Activated naive CD8-positive, alpha-beta T cell treated with anti-CD3 and anti-CD28 coated beads, Interleukin-2, amount 50 U/mL, for 24 hours (primary cell): ENCODE results near the gene THRB.

ENCODE experiments used
- ATAC-seq: fragments of 150-1000 bp; cut with Tn5 transposase; one replicate; pipeline ENCODE4 v1.10.0; 2021
- DNase-seq: peaks from one replicate; pipeline ENCODE4 v3.0.0; 2021
- H3K27ac Mint-ChIP-seq: one replicate; pipeline ENCODE4 v1.8.0; 2021; ENCODE audit warnings: mild to moderate bottlenecking, mixed read lengths
- H3K27me3 Mint-ChIP-seq: one replicate; pipeline ENCODE4 v1.8.0; 2021; ENCODE audit warnings: mixed read lengths
- H3K36me3 Mint-ChIP-seq: one replicate; pipeline ENCODE4 v1.8.0; 2021; ENCODE audit warnings: low read depth, mixed read lengths
- H3K4me1 Mint-ChIP-seq: one replicate; pipeline ENCODE4 v1.8.0; 2021; ENCODE audit warnings: mixed read lengths
- H3K4me3 Mint-ChIP-seq: one replicate; pipeline ENCODE4 v1.8.0; 2021; ENCODE audit warnings: mild to moderate bottlenecking, moderate library complexity, mixed read lengths
- H3K9me3 Mint-ChIP-seq: one replicate; pipeline ENCODE4 v1.8.0; 2021; ENCODE audit warnings: mixed read lengths

Gene THRB

DNA sequence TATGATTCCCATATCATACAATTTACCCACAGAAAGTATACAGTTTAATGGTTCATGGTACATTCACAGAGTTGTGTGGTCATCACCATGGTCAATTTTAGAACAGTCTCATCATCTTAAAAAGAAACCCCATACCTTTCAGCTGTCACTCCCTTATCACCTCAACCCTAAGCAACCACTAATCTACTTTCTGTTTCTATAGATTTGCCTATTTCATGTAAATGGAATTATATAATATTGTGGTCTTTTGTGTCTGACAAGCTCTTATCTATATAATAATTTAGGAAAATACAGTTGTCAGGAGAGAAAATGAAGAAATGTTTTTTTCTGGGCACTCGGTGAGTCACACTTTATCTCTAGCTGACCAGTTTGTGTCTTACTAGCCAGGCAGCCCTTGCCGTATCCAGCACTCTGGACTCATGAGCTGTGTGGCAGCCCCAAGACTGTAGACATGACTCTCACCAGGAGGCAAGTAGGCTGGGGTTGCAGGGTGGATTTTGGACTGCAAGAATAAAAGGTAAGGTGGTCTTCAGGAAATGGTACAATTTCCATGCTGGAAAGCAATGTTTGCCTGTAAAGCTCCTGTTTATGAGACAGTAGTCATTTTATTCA, 234.6 kb downstream of the THRB start:
- Mint-ChIP-seq H3K27ac (no peak overlapping the region), H3K36me3 (no peaks in the 10 kb centered on the region), H3K4me3 (no peak overlapping the region), H3K27me3 (peaks cover 4% of the 10 kb centered on the region), H3K4me1 (no peaks in the 10 kb centered on the region), H3K9me3 (no peaks in the 10 kb centered on the region)
- DNase-seq: no peak
- no peak for ATAC-seq

GRCh38 chr3:24258727-24259600, 235.7 kb downstream of the THRB start:
- Mint-ChIP-seq H3K27me3 (no peaks in the 10 kb centered on the region), H3K4me3 (no peak overlapping the region), H3K4me1 (no peaks in the 10 kb centered on the region), H3K9me3 (no peaks in the 10 kb centered on the region), H3K36me3 (no peaks in the 10 kb centered on the region), H3K27ac (no peak overlapping the region)
- DNase-seq (no peak), ATAC-seq (no peak)

GRCh38 chr3:24258260-24258659, 236.4 kb downstream of the THRB start:
- DNase-seq (no peak), ATAC-seq (no peak)
- Mint-ChIP-seq H3K27me3 (no peaks in the 10 kb centered on the region), H3K9me3 (no peaks in the 10 kb centered on the region), H3K4me3 (no peak overlapping the region), H3K4me1 (no peaks in the 10 kb centered on the region), H3K27ac (no peak overlapping the region), H3K36me3 (no peaks in the 10 kb centered on the region)

- ATAC-seq (no peak), DNase-seq (no peak)
- Mint-ChIP-seq H3K4me1 (no peaks in the 10 kb centered on the region), H3K27me3 (peaks cover 5% of the 10 kb centered on the region), H3K36me3 (no peaks in the 10 kb centered on the region), H3K4me3 (no peak overlapping the region), H3K9me3 (no peaks in the 10 kb centered on the region), H3K27ac (no peak overlapping the region)
Measured at GRCh38 chr3:24255414-24255813, 239.2 kb downstream of the THRB start.

GRCh38 chr3:24254649-24255048, 240.0 kb downstream of the THRB start:
- Mint-ChIP-seq H3K4me3 (no peak overlapping the region), H3K27ac (no peak overlapping the region), H3K36me3 (no peaks in the 10 kb centered on the region), H3K27me3 (peaks cover 5% of the 10 kb centered on the region), H3K9me3 (no peaks in the 10 kb centered on the region), H3K4me1 (no peaks in the 10 kb centered on the region)
- ATAC-seq: no peak
- no peak for DNase-seq

DNA sequence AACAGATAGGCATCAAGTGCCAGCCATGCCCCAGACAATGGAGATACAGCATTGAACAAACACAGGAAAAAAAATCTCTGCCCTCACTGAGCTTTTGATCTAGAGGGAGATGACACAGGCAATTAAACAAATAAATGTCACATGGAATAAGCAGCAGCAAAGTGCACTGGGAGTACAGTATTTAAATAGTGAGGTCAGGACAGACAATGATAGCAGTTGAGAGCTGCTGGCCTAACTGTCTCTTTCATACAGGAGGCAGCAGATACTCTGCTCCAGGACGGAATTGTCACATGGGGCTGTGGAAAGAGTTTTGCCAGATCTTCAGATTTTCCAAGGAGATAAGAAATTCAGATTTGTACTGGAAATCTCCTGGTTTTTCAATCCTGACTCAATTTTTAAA, 241.3 kb downstream of the THRB start:
- Mint-ChIP-seq H3K36me3 (no peaks in the 10 kb centered on the region), H3K27me3 (peaks cover 5% of the 10 kb centered on the region), H3K4me1 (no peaks in the 10 kb centered on the region), H3K27ac (no peak overlapping the region), H3K9me3 (no peaks in the 10 kb centered on the region), H3K4me3 (no peak overlapping the region)
- ATAC-seq (no peak), DNase-seq (no peak)

- no peaks in the 10 kb centered on the region for H3K36me3 Mint-ChIP-seq
- no peak for DNase-seq
Measured at GRCh38 chr3:24249523-24249922, 245.1 kb downstream of the THRB start.

DNA sequence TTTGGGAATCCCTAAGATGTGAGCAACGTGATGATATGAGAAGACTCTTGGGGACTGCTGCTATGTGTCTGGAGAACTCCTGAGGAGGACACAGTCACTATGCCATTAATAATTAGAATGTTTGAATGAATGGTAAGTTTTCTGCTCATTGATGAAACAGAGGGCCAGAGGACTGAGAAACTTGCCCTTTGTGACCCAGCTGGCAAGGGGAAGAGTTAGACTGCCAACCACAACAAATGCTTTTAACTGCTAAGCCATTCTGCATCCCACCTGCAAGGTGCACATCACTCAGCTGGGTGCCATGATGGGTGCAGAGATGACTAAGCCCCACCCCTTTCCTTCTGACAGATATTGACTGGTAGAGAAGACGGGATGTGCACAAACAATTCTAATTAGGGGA, 249.6 kb downstream of the THRB start:
- DNase-seq (no peak), ATAC-seq (no peak)
- Mint-ChIP-seq H3K9me3 (no peaks in the 10 kb centered on the region), H3K4me1 (no peaks in the 10 kb centered on the region), H3K36me3 (no peaks in the 10 kb centered on the region), H3K4me3 (no peak overlapping the region), H3K27ac (no peak overlapping the region), H3K27me3 (no peaks in the 10 kb centered on the region)

More at GRCh38 chr3:24249523-24249922, 245.1 kb downstream of the THRB start:
- Mint-ChIP-seq H3K9me3 (no peaks in the 10 kb centered on the region), H3K4me3 (no peak overlapping the region), H3K4me1 (no peaks in the 10 kb centered on the region), H3K27ac (no peak overlapping the region), H3K27me3 (peaks cover 5% of the 10 kb centered on the region)
- no peak for ATAC-seq

GRCh38 chr3:24244491-24244890, 250.2 kb downstream of the THRB start:
- no peak for DNase-seq
- Mint-ChIP-seq H3K4me3 (no peak overlapping the region), H3K9me3 (no peaks in the 10 kb centered on the region), H3K27me3 (no peaks in the 10 kb centered on the region), H3K36me3 (no peaks in the 10 kb centered on the region), H3K4me1 (no peaks in the 10 kb centered on the region), H3K27ac (no peak overlapping the region)
- ATAC-seq: no peak

GRCh38 chr3:24242012-24242698, 252.5 kb downstream of the THRB start:
- Mint-ChIP-seq H3K36me3 (no peaks in the 10 kb centered on the region), H3K27ac (no peak overlapping the region)
- no peak for DNase-seq

GRCh38 chr3:24240306-24240705, 254.3 kb downstream of the THRB start:
- Mint-ChIP-seq H3K36me3 (no peaks in the 10 kb centered on the region), H3K27ac (no peak overlapping the region), H3K4me3 (no peak overlapping the region), H3K9me3 (no peaks in the 10 kb centered on the region), H3K4me1 (no peaks in the 10 kb centered on the region), H3K27me3 (peaks cover 2% of the 10 kb centered on the region)
- ATAC-seq (no peak), DNase-seq (no peak)

More at GRCh38 chr3:24242012-24242698, 252.5 kb downstream of the THRB start:
- Mint-ChIP-seq H3K4me1 (no peaks in the 10 kb centered on the region), H3K4me3 (no peak overlapping the region), H3K9me3 (no peaks in the 10 kb centered on the region), H3K27me3 (peaks cover 2% of the 10 kb centered on the region)
- no peak for ATAC-seq

DNA sequence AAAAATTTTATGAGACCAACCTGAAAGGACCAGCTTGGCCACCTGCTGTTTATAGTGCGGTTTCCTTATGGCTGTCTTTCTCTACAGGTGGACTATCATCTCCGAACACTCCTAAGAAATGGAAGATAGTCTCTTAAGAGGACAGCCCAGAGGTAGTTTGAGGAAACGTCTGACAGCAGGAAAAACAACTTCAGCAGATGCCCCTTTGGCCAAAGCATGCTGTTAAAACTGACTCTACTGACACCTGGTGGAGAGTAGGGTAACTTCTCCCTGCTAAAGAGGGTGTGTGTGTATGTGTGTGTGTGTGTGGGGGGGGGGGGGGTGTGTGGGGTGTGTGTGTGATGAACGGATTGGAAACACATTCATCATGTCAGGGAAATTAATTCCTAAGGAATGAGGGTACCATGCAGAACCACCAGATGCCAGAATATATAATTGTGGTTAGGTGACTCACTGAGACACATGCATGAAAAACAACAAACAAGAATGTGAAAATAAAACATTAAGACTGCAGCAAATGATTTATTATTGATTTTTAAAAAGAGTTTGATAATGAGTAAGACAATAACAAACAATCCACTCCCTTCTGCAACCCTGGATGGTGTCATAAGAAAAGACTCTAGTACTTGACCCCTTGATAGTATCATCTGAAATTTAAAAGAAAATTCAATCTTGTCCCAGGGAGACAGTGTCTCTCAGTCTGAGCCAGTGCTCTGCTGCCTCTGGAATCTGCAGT, 256.5 kb downstream of the THRB start:
- Mint-ChIP-seq H3K27ac (no peak overlapping the region), H3K27me3 (peaks cover 2% of the 10 kb centered on the region), H3K9me3 (no peaks in the 10 kb centered on the region), H3K4me1 (no peaks in the 10 kb centered on the region), H3K4me3 (no peak overlapping the region), H3K36me3 (no peaks in the 10 kb centered on the region)
- DNase-seq (peak; percentile 18), ATAC-seq (peak; percentile 69)

DNA sequence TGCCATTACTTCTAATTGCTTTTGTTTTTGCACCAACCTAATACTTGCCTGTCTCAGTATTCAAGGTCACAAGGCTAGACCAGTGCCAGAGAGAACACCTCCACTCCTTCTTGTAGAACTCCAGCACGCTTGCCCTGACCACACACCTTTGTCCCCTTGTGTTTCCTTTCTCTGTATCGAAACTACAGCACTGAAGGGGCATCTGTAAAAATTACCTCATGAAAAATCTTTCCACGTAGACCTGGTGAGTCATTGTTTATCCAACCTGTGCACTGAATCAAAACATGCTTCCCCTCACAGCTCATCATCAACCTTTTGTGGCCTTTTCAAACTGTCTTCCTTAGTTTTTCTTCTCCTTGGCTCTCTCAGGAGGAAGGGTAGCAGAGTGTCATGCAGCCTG, 259.5 kb downstream of the THRB start:
- Mint-ChIP-seq H3K27me3 (peaks cover 2% of the 10 kb centered on the region), H3K4me3 (no peak overlapping the region), H3K9me3 (no peaks in the 10 kb centered on the region), H3K4me1 (no peaks in the 10 kb centered on the region), H3K36me3 (no peaks in the 10 kb centered on the region), H3K27ac (no peak overlapping the region)
- DNase-seq: no peak
- ATAC-seq: peak; percentile 8

GRCh38 chr3:24232784-24233183, 261.9 kb downstream of the THRB start:
- Mint-ChIP-seq H3K4me1 (no peaks in the 10 kb centered on the region), H3K4me3 (no peak overlapping the region), H3K27ac (no peak overlapping the region), H3K9me3 (no peaks in the 10 kb centered on the region), H3K27me3 (peaks cover 2% of the 10 kb centered on the region), H3K36me3 (no peaks in the 10 kb centered on the region)
- no peak for ATAC-seq
- no peak for DNase-seq
